HCT116 (cell line): Measurements from ENCODE around the gene CTTNBP2NL. TPM values are rescaled to one million over a fixed set of nuclear protein-coding genes. Genes with fewer than 3 reads are reported as not detected.

Source experiments
- ATAC-seq: fragments of 200-7000 bp; cut with Tn5 transposase; 2 replicates; pipeline ENCODE4 v1.9.1; 2020; ENCODE audit warnings: mild to moderate bottlenecking, moderate library complexity
- BruUV-seq: library from RNA; stranded (reverse); fragments of 400-500 nt; replicated peaks from 2 replicates; lab custom pipeline; 2021; lab: Mats Ljungman, UMichigan
- CTCF ChIA-PET: fragments of 300-600 bp; sonication (Branson Sonifier 250); formaldehyde crosslinking; loops from one replicate; lab custom pipeline; 2021; ENCODE audit warnings: antibody characterized with exemption; lab: Charles Lee
- POLR2A ChIA-PET: fragments of 300-600, 350-600 bp; sonication (Branson Sonifier 250); formaldehyde crosslinking; loops from one replicate; lab custom pipeline; 2021; ENCODE audit warnings: antibody characterized with exemption; lab: Charles Lee
- RAD21 ChIA-PET, 2 experiments: fragments of 300-600 bp; sonication (Branson Sonifier 250); formaldehyde crosslinking; loops; one replicate each; lab custom pipeline; 2023; ENCODE audit warnings: low total read pairs in 2 of 2; ENCODE audit not compliant: uncharacterized antibody in 2 of 2, unreplicated experiment in 2 of 2, low non-redundant PET in 1 of 2; lab: Charles Lee
- DNase-seq: peaks from one replicate; pipeline ENCODE4 v3.0.0-alpha.2; 2010; ENCODE audit warnings: low read depth, low spot score
- H2AFZ ChIP-seq: fragments of 200-600 bp; shearing (Covaris generic), sonication (generic); 2 replicates; pipeline ENCODE4 v1.6.1; 2017; ENCODE audit warnings: low read depth, mixed run types, mixed read lengths, antibody characterized with exemption, low read length; ENCODE audit not compliant: poor library complexity, severe bottlenecking
- H3K27ac ChIP-seq: 2 replicates; pipeline ENCODE4 v1.5.1; 2012; ENCODE audit warnings: low read depth, low read length
- H3K27me3 ChIP-seq: fragments of 200-600 bp; sonication (generic); 2 replicates; pipeline ENCODE4 v1.6.1; 2016; ENCODE audit warnings: mixed run types, low read length, mixed read lengths; ENCODE audit not compliant: insufficient read depth
- H3K36me3 ChIP-seq, 2 experiments: fragments of 200-500 bp in 1 of 2; fragments of 200-600 bp in 1 of 2; sonication (Bioruptor generic) in 1 of 2; sonication (generic) in 1 of 2; 2 replicates each; pipeline versions ENCODE4 v1.5.1 to v1.6.1; 2014 to 2016; ENCODE audit warnings: low read length in 2 of 2, inconsistent platforms in 1 of 2, mixed read lengths in 1 of 2, mixed run types in 1 of 2; ENCODE audit not compliant: insufficient read depth in 2 of 2, control insufficient read depth in 1 of 2
- H3K4me1 ChIP-seq, 2 experiments: fragments of 200-600 bp in 1 of 2; sonication (generic) in 1 of 2; 2 replicates each; pipeline versions ENCODE4 v1.5.1 to v1.6.1; 2012 to 2017; ENCODE audit warnings: low read length in 2 of 2, inconsistent platforms in 1 of 2, mild to moderate bottlenecking in 1 of 2, mixed read lengths in 1 of 2, mixed run types in 1 of 2, moderate library complexity in 1 of 2; ENCODE audit not compliant: insufficient read depth in 2 of 2, control insufficient read depth in 1 of 2
- H3K4me2 ChIP-seq: fragments of 200-600 bp; sonication (generic); 2 replicates; pipeline ENCODE4 v1.6.1; 2017; ENCODE audit warnings: mixed run types, low read length, mixed read lengths
- H3K4me3 ChIP-seq, 2 experiments: fragments of 200-600 bp in 1 of 2; sonication (generic) in 1 of 2; replicated peaks in 1 of 2; 2 replicates each; pipeline ENCODE4 v1.5.1; 2011 to 2016; ENCODE audit warnings: low read length in 2 of 2, control low read depth in 1 of 2, low read depth in 1 of 2, mild to moderate bottlenecking in 1 of 2, mixed read lengths in 1 of 2, mixed run types in 1 of 2
- H3K79me2 ChIP-seq: fragments of 200-600 bp; sonication (generic); 2 replicates; pipeline ENCODE4 v1.6.1; 2017; ENCODE audit warnings: mild to moderate bottlenecking, mixed run types, low read length, moderate library complexity, mixed read lengths; ENCODE audit not compliant: insufficient read depth
- H3K9ac ChIP-seq: fragments of 200-600 bp; sonication (generic); 2 replicates; pipeline ENCODE4 v1.6.1; 2016; ENCODE audit warnings: low read length, mixed read lengths
- H3K9me2 ChIP-seq: fragments of 200-600 bp; sonication (generic), shearing (Covaris generic); 2 replicates; pipeline ENCODE4 v1.6.1; 2017; ENCODE audit warnings: mixed run types, mild to moderate bottlenecking, moderate library complexity; ENCODE audit not compliant: insufficient read depth
- H3K9me3 ChIP-seq, 2 experiments: fragments of 200-500 bp in 1 of 2; fragments of 200-600 bp in 1 of 2; sonication (Bioruptor generic) in 1 of 2; sonication (generic) in 1 of 2; 2 replicates each; pipeline ENCODE4 v1.6.1; 2014 to 2017; ENCODE audit warnings: low read length in 2 of 2, mixed read lengths in 2 of 2, inconsistent platforms in 1 of 2, low read depth in 1 of 2, mild to moderate bottlenecking in 1 of 2, mixed run types in 1 of 2, moderate library complexity in 1 of 2; ENCODE audit not compliant: control insufficient read depth in 1 of 2, insufficient read depth in 1 of 2
- H4K20me1 ChIP-seq: fragments of 200-600 bp; sonication (generic), shearing (Covaris generic); 2 replicates; pipeline ENCODE4 v1.6.1; 2017; ENCODE audit warnings: mixed run types, mild to moderate bottlenecking, moderate library complexity; ENCODE audit not compliant: insufficient read depth
- CEBPB ChIP-seq: IDR thresholded peaks from 2 replicates; pipeline ENCODE4 v1.6.1; 2012; ENCODE audit warnings: low read depth
- EGR1 ChIP-seq: IDR thresholded peaks from 2 replicates; pipeline ENCODE4 v1.6.1; 2012; ENCODE audit warnings: low read depth
- ELF1 ChIP-seq: IDR thresholded peaks from 2 replicates; pipeline ENCODE4 v1.6.1; 2012; ENCODE audit warnings: low read depth, borderline replicate concordance
- EZH2 ChIP-seq: fragments of 200-600 bp; sonication (generic); IDR thresholded peaks from 2 replicates; pipeline ENCODE4 v1.6.1; 2017; ENCODE audit warnings: antibody characterized with exemption, mixed run types
- POLR2AphosphoS5 ChIP-seq: IDR thresholded peaks from 2 replicates; pipeline ENCODE4 v1.6.1; 2011; ENCODE audit warnings: mild to moderate bottlenecking, low read depth, low read length, moderate library complexity
- SIN3A ChIP-seq: IDR thresholded peaks from 2 replicates; pipeline ENCODE4 v1.6.1; 2012; ENCODE audit warnings: low read depth
- SP1 ChIP-seq: IDR thresholded peaks from 2 replicates; pipeline ENCODE4 v1.6.1; 2012; ENCODE audit warnings: low read depth
- SRF ChIP-seq: IDR thresholded peaks from 2 replicates; pipeline ENCODE4 v1.6.1; 2012; ENCODE audit warnings: low read depth
- TCF7L2 ChIP-seq: IDR thresholded peaks from 2 replicates; pipeline ENCODE4 v1.7.0; 2011; ENCODE audit warnings: borderline replicate concordance, inconsistent platforms; ENCODE audit not compliant: insufficient read depth, insufficient read length; ENCODE audit errors: extremely low read depth
- ZFX ChIP-seq: fragments of 450-650 bp; IDR thresholded peaks from 2 replicates; pipeline ENCODE4 v1.6.1; 2017
- intact Hi-C: fragments of 100-400 bp; cut with micrococcal nuclease; formaldehyde crosslinking; loops from 2 replicates; pipeline ENCODE4 v1.10.0; 2022
- total RNA-seq: library from RNA; stranded (reverse); gene quantifications from one replicate; pipeline ENCODE4 v1.2.1, GENCODE V29; 2021; ENCODE audit not compliant: unreplicated experiment
- TF ChIP-seq, protein P1 (sequence below): IDR thresholded peaks from 2 replicates; pipeline ENCODE4 v1.6.1; 2012; ENCODE audit warnings: low read depth
- TF ChIP-seq, protein P2 (sequence below): IDR thresholded peaks from 2 replicates; pipeline ENCODE4 v1.6.1; 2012

The CTTNBP2NL gene
- total RNA-seq, 1 experiment from 2014 or later, result 18.0 TPM

DNA sequence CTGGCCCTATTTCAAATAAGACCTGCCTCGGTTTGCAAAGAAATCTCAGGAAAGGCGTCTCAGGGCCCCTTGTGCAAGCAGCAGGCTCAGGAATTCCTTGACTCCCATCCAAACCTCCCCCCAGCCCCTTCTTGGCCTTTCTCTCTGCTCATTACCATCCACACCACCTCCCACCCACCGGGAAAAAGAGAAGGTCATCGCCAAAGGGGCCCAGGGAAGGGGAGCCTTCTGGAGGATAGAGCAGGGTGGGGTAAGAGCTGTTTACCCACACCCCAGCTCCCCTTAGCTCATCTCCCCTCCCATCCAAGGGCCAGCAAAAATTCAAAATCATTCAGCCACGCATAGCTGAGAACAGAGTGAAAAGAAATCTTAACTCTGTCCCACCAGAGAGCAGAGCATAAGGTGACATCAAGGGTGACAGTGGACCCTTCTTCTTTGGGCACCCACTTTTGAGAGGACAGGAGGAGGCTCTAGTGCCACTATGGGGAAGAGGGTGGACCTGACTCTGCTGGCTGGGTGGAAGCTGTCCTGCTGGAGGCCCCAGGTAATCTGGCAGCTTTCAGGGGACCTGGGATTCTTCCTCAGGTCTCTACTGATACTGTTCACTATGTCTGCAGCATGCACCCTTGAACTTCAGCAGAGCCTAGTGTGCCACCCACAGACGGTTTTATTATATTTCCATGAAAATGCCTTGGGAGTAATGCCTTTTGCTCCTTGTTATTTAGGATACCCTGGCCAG is 108.8 kb downstream of the CTTNBP2NL start (continued):
- TF ChIP-seq, protein P1, sequence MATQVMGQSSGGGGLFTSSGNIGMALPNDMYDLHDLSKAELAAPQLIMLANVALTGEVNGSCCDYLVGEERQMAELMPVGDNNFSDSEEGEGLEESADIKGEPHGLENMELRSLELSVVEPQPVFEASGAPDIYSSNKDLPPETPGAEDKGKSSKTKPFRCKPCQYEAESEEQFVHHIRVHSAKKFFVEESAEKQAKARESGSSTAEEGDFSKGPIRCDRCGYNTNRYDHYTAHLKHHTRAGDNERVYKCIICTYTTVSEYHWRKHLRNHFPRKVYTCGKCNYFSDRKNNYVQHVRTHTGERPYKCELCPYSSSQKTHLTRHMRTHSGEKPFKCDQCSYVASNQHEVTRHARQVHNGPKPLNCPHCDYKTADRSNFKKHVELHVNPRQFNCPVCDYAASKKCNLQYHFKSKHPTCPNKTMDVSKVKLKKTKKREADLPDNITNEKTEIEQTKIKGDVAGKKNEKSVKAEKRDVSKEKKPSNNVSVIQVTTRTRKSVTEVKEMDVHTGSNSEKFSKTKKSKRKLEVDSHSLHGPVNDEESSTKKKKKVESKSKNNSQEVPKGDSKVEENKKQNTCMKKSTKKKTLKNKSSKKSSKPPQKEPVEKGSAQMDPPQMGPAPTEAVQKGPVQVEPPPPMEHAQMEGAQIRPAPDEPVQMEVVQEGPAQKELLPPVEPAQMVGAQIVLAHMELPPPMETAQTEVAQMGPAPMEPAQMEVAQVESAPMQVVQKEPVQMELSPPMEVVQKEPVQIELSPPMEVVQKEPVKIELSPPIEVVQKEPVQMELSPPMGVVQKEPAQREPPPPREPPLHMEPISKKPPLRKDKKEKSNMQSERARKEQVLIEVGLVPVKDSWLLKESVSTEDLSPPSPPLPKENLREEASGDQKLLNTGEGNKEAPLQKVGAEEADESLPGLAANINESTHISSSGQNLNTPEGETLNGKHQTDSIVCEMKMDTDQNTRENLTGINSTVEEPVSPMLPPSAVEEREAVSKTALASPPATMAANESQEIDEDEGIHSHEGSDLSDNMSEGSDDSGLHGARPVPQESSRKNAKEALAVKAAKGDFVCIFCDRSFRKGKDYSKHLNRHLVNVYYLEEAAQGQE, result no peak

DNA sequence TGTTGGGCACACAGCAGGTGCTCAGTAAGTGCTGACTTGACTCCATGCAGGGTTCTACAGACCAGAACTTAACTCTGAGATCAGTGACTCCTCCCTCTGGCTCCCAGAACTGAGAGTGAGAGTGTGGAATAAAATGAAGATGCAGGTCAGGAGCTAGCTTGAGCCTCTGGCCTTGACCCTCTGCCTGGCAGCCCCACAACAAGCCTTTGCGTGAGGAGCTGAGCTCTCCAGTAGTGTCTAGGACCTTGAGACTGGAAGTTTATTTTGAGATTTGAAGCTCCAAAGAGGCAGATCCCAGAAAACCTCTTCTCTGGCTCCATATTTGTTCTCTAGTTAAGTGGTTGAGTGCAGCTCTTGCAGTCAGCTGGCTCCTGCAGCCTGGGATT is 109.4 kb downstream of the CTTNBP2NL start:
- BruUV-seq, result no TSS peak
- H3K4me3 ChIP-seq, result no peak overlapping the region
- no peak overlapping the region for H3K4me2 ChIP-seq
- intact Hi-C loops, result loop anchor here (10.0 kb wide), 1 partner anchor 109 kb away; the partner anchor contains the start of genes CAPZA1 and ST7L
- H3K79me2 ChIP-seq, result no peaks in the 10 kb centered on the region
- TF ChIP-seq EGR1 (no peak), CEBPB (no peak), SIN3A (no peak), ZFX (no peak), POLR2AphosphoS5 (no peak), ELF1 (no peak), TCF7L2 (no peak), SP1 (no peak), EZH2 (no peak), SRF (no peak)
- TF ChIP-seq, protein P2, sequence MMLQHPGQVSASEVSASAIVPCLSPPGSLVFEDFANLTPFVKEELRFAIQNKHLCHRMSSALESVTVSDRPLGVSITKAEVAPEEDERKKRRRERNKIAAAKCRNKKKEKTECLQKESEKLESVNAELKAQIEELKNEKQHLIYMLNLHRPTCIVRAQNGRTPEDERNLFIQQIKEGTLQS, result no peak
- TF ChIP-seq, protein P1, result no peak
- TF ChIP-seq, all 23 proteins: peak for 0
- CTCF ChIA-PET, result no interaction called here
- Histone ChIP-seq H3K27me3 (no peaks in the 10 kb centered on the region), H4K20me1 (no peaks in the 10 kb centered on the region), H3K9ac (no peak overlapping the region), H3K36me3 (no peaks in the 10 kb centered on the region), H3K27ac (no peak overlapping the region), H3K9me3 (no peaks in the 10 kb centered on the region), H3K9me2 (no peaks in the 10 kb centered on the region), H3K4me1 (peaks cover 9 to 24% of the 10 kb centered on the region in 2 experiments; a peak in 3 of 4 replicates), H2AFZ (no peak overlapping the region)
- ATAC-seq, result no peak
- DNase-seq, result no peak
- POLR2A ChIA-PET, result no interaction called here
- RAD21 ChIA-PET, result no interaction called here
